EH (cell line): ENCODE data around the gene C1orf105.
"Not testable (repeated sequence)": the region's sequence is repeated elsewhere in the genome, so short reads cannot be mapped to it uniquely, and the experiment has no call there.

Experiments used
- DNase-seq: peaks from one replicate; pipeline ENCODE4 v3.0.0-alpha.2; 2015; ENCODE audit warnings: low read depth

Gene C1orf105

DNA sequence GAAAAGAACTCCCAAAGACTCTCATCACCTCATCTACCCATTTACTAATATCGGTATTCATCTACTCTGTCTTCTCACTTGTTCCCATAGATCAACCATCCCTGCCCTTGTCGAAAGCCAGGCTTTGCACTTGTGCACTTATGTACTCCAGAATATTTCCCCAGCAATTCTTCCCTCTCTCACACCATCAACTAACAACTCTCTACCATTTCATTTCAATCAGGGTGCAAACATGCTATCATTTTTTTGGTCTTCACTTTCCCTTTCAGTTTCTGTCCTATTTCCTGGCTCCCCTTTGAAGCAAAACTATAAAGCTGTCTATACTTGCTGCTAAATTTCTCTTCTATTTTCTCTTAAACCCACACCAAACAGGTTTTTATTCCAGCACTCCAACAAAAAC, 6.7 kb downstream of the C1orf105 start:
- no peak for DNase-seq

DNA sequence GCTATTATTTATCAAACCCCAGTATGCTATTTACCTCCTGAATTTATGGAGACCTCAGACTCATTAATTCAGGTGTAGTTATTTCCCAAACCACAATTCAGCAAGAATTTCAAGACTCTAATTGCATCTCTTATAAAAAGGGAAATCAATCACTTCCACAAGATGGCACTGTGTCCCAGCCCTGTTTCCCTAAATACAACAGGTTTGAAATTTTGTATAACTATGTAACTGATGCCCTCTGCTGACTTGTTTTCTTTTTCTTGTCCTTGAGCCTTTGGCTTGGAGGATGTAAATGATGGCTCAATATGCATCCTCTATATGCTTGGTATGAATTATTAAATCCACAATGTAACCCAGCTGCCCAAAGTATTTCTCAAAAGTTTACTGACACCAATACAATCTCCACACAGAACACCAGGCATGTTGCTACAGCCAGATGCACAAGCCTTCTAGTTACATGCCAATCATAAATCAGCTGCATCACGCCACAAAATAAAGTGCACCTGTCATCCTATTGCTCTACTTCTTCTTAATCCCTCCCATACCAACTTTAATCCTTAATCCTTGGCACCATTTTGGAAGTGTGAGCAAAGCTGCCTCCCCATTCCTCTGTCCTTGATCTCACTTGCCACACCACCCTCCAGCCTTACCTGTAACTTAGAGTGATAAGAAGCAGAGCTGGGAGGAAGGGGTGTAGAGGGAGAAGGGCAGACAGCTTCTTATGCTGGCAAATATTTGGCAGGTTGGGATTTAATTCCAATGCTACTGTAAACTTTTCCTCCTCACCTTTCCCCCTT, 9.0 kb downstream of the C1orf105 start:
- peak; percentile 71 for DNase-seq

DNA sequence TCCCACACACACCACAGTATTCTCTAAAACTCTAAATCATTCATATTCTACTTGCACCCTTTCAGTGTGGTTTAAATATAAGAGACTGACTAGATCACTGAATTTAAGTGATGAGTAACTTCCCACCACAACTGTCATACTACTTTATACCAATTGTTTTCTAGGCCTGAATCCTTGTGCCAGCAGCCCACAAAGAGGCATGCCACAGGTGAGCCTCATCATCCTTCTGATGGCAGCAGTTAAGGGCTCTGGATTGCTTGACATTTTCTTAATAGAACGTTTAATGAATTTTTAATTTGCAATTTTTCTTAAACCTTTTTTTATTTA, 9.6 kb downstream of the C1orf105 start:
- no peak for DNase-seq

DNA sequence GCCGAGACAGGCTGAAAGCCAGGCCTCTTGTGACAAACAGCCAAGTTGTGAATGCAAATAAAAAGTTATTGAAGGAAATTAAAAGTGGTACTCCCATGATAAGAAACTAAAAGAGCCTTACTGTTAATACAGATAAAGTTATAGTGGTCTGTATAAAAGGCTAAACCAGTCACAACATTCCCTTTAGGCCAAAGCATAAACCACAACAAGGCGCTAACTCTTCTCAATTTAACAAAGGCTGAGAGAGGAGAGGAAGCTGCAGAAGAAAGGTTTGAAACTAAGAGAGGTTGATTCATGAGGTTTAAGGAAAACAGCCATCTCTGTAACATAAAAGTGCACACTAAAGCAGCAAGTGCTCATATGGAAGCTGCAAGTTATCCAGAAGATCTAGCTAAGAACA, 10.7 kb downstream of the C1orf105 start:
- no peak for DNase-seq

DNA sequence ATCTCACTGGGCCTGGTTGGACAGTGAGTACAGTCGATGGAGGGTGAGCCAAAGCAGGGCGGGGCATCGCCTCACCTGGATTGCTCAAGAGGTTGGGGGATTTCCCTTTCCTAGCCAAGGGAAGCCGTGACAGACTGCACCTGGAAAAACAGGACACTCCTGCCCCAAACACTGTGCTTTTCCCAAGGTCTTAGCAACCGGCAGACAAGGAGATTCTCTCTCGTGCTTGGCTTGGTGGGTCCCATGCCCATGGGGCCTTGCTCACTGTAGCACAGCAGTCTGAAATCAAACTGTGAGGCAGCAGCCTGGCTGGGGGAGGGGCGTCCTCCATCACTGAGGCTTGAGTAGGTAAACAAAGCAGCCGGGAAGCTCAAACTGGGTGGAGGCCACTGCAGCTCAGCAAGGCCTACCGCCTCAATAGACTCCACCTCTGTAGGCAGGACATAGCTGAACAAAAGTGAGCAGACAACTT, 11.3 kb downstream of the C1orf105 start:
- DNase-seq, result no peak

DNA sequence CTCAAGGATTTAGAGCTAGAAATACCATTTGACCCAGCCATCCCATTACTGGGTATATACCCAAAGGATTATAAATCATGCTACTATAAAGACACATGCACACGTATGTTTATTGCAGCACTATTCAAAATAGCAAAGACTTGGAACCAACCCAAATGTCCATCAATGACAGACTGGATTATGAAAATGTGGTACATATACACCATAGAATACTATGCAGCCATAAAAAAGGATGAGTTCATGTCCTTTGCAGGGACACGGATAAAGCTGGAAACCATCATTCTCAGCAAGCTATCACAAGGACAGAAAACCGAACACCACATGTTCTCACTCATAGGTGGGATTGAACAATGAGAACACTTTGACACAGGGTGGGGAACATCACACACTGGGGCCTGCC, 16.7 kb downstream of the C1orf105 start:
- DNase-seq, result not testable (repeated sequence)

DNA sequence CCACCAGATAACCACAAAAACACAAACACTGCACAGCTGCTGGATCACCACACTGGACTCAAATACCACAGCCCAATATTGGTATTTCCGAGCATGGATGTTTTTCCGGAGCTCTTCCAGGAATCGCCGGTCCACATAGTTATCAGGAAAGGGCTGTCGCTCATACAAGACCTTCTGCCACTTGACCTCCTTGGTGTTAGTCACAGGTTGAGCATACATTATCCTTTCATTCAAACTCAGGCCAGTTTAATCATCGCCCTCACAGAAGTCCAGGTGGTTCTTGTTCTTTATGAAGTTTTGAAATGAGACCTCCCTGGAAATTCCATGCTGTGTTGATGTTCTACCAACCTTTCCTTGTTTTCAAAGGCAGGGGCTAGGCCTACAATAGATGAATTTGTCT, 21.9 kb downstream of the C1orf105 start:
- DNase-seq, result no peak

DNA sequence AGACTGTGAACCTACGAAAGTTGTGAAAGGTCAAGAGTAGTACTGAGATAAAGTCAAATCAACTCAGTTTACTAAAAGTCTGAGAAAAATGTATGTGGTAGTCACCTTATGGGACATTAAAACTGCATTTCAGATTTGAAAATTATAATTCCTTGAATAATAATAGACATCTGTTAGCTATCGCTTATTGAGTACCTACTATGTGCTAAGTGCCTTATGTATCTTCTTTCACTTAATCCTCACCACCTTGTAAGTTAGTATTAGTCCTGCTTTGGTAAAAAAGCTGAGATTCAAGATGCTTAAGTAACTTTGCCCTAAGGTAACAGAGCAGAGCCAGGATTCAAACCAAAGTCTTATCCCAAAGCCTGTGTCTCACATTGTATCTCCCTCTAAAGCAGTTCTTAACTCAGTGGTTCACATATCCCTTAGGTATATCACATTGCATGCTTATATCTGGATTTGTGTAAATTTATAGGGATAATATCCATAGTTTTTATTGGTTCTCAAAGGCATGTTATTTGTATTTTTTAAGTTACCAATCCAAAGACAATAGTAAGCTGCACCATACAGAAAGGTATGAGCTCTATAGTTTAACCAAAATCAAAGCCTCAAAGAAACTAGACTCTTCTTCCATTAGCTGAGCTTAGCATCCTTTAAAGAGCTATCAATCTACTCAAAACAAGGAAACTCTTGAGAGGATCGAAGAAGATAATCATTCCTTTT, 22.5 kb downstream of the C1orf105 start:
- DNase-seq, result no peak

DNA sequence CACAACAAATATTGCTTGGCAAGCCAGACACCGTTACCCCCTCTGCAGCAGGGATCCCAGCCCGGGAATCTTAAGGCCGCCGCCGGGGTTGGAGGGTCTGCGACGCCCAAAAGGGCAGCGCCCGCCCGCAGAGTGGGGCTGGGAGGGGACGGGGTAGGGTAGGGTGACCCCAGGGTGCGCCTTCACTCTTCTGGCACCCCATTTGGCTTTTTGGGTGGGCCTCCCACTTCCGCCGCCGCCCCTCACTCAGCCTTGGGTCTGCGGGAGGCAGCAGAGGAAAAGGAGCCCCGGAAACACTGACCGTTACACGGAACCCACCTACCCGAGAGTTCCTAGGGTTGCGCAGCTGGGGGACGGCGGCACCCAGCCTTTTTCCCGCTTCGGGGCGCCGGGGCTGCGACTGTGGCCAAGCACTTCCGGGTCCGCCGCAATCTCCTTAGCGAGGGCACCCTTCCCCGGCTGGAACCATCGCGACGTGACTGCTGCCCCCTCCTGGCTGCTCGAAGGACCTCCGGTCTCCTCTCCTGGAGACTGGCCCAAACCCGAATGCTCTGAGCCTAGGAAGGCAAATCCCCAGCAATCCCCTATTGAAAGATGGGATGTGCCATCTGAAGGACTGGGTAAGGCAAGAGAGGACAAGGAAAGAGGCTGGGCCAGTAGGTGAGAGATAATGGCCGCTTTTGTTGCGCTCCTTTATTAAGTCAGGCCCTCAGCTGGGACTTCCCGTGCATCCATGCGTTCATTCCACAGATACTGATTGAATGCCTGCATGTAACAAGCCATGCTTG, 23.4 kb downstream of the C1orf105 start, which contains the start of gene PIGC:
PIGC (minus strand) TSS at position 404 of the 788 bp plus-strand sequence. CDS start 1,447 bp downstream, outside the sequence.
- DNase-seq, result peak; percentile 88

DNA sequence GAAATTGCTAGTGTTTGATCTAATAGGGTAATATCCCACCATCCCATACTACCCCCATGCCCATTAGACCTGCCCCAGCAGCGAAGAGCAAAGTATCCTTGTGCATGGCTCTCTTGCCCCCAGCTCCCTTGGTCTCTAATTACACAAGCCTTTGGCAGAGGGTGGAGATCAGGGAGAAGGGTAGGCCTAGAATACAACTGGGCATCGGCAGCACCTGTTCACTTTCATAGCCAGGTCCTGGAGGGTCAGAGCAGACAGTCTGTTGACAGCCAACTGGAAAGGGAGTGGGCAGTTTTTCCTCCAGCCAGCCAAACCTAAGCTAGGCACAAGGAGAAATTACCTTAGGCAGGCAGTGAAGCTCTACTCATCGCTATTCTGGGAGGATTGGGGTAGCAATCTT, 26.1 kb downstream of the C1orf105 start:
- no peak for DNase-seq

DNA sequence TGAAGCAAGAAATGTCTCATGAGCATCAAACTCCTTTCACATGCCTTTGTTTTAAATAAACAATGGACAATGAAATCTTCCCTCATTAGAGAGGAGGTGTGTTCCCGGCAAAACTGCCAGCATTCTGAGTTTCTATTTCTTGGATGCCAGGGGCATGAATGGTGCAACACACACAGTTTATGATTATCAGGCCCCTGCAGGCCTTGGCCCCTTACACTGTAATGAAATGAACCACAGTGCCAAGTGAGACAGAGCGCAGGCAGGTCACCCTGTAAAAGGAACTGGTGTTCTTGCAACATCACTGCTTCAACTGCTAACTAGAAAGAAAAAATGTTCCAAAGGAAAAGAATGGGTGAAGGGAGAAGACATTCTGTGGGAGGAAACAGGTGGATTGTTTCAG, 27.2 kb downstream of the C1orf105 start:
- DNase-seq, result no peak

DNA sequence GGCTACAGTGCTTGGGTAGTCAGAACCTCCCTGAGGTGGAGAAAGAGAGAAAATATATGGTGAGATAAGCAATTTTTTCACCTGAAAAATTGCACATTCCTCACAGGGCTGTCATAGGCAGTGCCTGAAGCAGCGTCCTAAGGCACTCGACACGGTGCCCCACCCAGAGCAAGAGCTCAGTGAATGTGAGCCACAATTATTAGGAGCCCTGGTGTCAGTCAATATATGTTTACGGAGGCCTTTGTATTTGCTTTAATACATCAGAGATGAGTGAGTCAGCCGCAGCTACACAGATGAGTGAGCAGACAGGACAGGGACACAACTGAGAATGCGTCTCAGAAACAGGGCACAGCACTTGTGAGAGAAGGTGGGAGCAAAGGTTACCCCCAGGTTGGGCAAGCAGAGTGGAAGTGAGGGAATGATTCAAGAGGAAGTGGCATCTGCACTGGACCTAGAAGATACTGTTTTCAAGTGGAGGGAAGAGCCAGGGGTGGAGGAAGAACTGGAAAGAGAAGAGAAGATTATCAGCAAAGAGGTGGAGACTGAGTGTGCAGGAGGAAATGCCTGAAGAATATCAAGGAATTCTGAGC, 28.6 kb downstream of the C1orf105 start:
- DNase-seq, result no peak

DNA sequence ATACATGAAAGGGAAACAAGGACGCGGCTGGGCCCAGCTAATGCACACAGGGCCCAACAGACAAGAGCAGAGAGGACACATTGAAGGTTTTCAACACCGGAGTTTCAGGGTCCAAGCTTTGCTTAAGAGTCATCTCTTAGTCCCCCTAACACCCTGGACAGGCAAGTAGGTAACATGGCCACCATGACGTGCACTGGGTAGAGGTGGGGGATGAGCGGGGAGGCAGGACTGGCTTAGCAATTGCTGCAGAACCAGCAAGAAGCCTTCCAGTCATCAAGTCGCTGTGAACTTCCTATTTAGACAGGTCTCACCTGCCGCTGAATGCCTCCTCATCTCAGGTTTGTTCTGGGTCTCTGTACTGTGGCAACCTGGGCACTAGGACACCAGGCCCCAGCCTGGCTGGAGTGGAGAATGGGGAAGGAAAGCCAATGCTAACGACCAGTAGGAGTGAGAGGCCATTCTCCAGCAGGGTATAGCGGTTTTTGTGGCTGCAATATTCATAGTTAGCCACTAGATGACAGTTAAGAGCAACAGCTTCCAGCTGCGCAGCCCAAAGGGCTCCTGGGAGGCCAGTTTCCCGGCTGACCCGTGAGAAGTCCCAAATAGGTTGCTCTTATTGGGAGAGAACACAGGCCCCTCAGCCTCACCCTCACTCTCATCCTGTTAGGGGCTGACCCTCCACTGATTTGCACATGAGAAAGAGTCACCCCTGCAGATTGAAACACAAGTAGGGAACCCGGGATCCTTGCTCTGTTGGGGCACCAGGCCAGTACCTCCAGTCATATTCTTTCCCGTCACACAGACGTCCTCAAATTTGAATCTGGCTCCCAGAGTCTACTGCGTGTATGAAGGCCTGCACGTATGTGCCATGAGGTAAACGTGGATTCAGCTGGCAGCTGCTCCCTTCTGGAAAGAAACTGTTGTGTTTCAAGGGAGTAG, 29.4 kb downstream of the C1orf105 start:
- DNase-seq, result peak; percentile 71

DNA sequence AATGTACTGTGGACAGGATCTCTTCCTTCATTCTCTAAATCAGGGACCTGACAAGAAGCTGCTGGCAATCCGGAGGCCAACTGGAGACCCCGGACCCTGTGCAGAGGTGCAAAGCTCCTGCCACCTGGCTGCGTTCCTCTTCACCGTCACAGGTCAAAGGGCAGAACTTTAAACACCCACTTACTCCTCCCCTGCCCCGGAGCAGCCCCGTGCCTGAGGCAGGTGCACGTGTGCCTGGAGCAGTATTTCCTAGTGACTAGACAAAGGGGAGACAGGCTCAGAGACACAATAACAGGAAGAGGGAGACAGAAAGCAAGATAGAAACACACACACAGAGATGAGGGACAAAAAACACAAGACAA, 30.0 kb downstream of the C1orf105 start:
- DNase-seq, result no peak

DNA sequence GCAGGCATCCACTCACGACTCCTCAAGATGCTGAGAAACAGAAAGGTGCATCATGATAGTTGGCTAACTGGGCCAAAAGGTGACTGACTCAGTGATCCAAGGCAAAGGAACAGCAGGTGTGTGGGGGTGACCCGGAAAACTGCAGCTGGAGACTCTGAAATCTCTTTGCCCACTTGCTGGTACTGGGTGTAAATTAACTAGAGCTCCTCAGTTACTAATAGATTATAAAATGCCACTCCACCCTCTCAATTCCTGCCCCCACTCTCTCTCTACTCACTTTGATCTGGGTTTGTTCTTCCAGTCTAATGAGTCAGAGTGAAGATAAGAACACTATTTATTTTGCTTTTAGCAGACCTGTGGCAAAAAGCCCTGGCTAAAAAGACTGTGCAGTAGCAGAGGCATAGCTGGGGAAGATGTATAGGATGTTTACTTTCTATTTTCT, 30.5 kb downstream of the C1orf105 start:
- DNase-seq, result peak; percentile 41

DNA sequence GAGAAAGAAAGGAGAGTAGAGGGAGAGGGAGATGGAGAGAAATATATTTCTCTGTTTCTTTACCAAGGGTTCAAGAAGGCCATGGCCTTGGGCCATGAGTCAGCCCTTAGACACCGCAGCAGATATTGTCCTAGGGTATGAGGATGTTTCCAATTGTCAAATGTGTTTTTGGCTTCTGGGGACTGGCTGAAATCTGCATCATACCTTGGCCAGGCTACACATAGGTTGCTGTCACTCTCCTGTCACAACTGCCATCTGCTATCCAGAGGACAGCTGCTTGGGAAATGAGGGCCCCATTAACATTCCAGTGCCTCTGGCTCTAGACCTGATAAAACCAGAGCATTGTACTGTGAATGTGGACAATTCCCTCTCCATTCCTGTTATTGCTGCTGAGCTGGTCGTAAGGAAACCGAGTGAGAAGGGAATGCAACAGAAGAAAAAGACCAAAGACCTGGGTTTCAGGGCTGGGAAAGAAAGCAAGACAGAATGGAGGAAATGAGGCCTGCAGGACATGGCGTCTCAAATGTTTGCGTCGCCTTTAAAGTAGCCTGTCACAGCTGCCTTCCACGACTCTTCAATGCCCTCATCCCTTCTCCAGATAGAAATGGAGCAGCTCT, 32.2 kb downstream of the C1orf105 start:
- no peak for DNase-seq

DNA sequence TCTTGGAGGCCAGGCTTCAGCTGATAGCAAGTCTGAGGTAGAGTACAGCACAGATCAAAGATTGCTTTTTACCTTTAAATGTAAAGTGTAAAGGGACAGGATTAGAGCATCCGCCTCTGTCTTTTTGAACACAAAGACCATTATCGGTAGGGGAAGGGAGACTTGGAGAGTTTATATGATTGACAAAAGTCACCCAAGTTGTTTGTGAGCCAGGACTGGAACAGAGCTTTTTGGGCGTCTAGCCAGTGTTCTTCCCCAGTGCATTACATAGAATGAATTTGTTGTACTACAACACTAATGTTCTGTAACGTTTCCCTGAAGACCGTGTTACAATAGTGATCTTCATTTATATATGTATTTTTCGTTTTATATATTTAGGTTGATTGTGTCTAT, 32.7 kb downstream of the C1orf105 start:
- no peak for DNase-seq

DNA sequence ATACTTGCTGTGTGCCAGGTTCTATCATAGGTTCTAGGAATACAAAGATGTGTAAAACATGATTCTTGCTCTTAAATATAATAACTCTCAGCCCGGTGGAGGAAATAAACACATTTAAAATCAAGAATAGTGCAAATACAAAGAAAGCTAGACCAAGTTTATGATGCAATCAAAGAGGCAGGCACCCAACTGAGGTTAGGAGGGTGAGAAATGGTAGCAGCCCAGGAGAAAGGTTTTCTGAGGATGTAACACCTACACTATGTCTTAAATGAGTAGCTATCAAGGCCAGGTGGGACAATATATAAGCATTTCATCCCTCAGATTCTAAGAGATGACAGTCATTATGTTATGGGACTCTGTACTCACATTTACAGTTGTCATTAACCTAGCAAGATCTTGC, 33.1 kb downstream of the C1orf105 start:
- no peak for DNase-seq

DNA sequence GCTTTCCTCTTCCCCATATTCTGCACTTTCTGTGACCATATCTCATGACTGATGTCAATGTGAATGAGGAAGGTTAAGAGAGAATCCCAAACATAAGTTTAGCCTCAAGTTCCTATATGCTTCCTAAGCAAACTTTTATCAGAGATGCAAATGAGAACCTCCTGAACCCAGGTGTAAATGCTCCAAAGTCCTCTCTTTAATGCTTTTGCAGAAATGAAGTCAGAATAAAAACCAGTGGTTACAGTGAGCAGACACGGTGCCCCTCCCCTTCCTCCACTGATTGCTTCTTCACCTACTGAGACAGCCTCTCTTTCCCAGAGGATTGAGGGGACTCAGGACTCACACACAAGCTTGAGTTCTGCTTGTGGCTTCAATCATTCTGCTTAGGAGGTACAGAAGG, 35.0 kb downstream of the C1orf105 start:
- no peak for DNase-seq

DNA sequence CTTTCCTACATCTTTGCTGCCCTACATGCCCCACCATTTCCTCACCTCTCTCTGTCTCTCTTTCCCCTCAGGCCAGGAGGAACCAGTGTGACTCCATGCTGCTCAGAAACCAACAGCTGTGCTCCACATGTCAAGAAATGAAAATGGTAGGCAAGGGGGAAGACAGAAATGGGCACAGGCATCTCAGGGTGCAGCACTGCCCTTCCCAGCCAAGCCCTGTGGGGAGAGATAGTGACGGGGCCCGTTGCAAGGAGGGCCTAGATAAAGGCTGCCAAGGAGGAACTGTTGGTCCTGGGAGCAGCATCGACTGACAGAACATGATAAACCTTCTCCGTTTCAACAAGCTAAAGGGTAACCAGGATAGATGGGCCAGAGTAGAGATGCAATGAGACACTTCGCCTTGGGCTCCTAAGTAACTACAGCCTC, 35.9 kb downstream of the C1orf105 start:
- DNase-seq, result no peak
